HG03139 (cell line): Measurements from ENCODE around the gene KL.
A peak's percentile ranks its signal among the peaks of the same experiment; 100 is the strongest.

Source experiments
- ATAC-seq: cut with Tn5 transposase; IDR thresholded peaks from one replicate; pipeline ENCODE4 v1.9.1; 2021; ENCODE audit not compliant: unreplicated experiment

The KL gene

DNA sequence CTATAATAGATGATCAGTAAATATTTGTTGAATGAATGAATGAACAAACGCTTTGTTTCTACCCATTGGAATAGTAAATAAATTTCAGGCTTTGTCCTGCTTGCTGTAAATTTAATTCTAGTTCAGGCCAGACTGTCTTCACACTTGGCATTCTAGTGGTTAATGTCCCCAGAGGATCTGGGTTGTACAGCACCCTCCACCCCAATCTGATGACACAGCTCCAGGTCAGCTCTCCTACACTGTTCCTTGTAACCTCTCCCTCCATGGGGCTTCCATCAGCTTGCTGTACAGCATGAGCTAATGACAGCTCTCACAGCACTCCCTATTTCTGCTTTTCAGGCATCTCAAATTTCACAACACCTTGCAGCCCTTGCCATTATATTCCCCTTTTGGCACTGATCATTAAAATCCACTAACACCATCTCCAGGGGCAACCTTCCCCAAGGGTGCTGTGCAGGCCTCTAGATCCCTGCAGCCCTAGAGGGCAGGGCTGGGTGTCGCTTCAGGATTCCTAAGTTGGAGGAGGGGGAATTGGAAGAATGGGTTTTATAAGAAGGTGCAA lies 12.7 kb upstream of the KL start:
- no peak for ATAC-seq

DNA sequence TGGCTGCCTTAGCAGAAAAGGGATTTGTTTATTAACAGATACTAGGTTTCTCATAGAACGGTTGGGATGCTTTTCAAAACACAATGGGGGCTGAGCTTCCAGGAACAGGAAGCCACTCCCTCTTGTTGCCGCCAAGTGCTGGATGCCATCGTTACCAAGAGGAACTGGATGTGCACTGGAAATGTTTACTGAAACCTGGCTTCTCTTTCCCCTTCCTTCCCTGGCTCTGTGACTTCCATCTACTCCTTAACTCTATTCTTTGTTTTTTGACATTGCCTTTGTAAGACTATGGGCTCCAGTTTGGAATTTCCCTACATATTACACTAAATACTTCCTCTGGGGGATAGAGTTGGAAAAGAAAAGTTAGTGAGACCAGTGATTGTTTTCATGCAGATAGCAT lies 11.7 kb upstream of the KL start:
- no peak for ATAC-seq

DNA sequence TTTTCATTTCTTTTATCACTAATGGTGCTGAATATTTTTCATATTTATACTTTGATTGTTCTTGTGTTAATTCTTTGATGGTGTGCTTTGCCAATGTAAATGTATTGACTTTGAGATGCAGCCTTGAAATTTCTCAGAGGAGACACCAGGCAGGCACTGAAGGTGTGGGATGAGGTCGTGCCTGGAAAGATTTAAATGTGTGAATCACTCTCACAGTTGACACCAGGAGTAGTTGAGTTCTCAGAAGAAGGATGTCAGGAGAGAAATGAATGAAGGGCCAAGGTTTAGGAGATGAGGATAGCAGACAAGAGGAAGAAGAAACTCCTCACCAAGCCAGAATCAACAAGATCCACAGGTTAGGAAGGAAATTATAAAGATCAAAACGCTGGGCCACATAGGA lies 10.1 kb upstream of the KL start:
- no peak for ATAC-seq

DNA sequence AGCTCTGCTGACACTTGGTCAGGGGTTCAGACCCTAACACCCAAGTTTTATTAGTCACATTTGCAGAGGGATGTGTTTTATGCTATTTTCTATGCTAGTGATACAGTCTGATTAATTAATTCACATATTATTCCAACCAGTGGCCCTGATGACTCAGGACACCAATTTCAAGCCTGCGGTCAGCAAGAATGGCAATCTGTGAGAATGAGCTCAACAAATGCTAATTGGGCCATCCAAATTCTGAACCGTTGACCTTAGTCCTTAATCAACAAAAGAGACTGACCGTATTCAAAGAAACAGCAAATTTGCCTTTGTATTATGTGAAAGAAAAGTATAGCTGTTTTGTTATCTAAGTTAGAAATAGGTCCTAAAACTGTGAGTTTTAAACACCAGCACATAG lies 9.6 kb upstream of the KL start:
- no peak for ATAC-seq

GRCh38 chr13:33007237-33007636 lies 9.0 kb upstream of the KL start:
- no peak for ATAC-seq

- ATAC-seq: no peak
Measured at GRCh38 chr13:33007950-33008349, 8.3 kb upstream of the KL start.

GRCh38 chr13:33008946-33009722 lies 7.1 kb upstream of the KL start:
- no peak for ATAC-seq

DNA sequence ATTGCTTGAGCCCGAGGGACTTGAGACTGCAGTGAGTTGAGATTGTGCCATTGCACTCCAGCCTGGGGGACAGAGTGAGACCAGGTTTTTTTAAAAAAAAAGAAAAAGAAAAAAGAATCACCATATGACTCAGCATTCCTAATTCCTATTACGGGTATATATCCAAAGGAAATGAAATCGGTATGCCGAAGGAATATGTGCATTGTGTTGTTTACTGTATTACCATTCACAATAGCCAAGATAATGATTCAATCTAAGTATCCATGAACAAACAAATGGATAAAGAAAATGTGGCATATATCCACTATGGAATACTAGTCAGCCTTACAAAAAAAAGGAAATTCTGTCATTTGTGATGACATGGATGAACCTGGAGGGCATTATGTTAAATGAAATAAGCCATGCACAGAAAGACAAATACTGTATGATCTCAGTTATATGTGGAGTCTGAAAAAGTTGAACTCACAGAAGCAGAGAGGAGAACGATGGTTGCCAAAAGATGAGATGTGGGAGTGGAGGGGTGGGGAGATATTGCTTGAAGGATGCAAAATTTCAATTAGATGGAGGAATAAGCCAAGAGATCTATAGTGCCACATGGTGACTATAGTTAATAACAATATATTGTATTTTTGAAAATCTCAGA lies 4.3 kb upstream of the KL start:
- no peak for ATAC-seq

- no peak for ATAC-seq
Measured at GRCh38 chr13:33014291-33014690, 1.9 kb upstream of the KL start.

GRCh38 chr13:33015241-33015668 lies 968 bp upstream of the KL start:
- no peak for ATAC-seq

DNA sequence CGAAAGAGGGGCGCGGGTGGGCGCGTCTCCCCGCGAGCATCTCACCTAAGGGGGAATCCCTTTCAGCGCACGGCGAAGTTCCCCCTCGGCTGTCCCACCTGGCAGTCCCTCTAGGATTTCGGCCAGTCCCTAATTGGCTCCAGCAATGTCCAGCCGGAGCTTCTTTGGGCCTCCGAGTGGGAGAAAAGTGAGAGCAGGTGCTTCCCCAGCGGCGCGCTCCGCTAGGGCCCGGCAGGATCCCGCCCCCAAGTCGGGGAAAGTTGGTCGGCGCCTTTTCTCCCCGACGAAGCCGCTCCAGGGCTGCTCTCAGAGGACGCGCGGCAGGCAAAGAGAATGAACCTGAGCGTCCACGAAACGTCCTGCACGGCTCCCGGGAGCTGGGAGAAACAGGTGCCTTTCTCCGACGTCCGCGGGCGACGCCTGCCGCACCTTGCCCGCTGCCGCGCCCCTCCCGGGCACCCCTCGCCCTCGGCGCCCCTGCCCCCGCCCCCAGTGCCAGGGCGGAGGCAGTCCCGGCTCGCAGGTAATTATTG lies 366 bp upstream of the KL start:
- no peak for ATAC-seq

DNA sequence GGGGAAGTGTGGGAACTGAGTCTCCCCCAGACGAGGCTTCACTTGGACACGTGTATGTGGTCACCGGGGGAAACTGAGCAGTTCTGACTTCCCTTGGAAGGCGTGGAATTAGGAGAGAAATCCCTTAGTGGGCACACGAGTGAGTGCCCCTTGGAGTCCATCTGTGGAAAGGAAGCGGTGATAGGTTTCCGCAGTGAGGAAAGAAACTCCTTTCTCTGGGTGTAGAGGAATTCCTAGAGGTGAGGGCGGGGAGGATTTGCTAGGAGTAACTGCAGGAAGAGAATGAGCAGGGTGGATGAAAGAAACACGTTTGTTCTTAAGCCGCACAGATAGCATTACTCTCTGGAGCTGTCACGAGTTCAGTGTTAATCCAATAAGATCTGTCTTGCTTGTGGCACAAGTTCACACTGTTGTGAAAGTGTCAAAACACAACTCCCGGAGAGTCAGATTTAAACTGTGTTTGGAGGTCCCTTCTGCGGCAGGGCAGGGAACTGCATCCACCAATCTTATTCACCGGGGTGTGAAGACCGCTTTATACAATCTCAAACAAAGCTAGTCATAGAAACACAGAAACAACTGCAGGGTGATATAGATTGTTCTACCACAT lies 1.2 kb downstream of the KL start:
- ATAC-seq: peak; percentile 80

DNA sequence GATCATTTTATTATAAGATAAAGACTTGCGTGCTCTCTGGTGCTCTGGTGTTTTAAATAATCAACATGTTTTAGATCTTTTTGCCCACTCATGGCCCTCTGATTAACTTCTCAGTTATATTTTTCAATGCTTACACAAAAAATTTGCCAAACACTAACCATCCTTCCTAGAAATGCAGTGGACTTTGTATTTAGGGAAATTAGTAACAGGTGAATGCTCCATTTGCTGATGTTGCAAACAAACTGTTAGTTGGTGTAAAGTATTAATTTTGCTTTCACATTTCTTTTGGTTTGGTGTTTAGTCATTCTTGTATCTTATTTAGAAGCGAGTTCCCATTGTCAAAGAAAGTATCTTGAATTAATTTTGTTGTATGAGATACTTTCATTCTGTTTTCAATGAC lies 2.7 kb downstream of the KL start:
- no peak for ATAC-seq

GRCh38 chr13:33022986-33023385 lies 6.8 kb downstream of the KL start:
- ATAC-seq: no peak

- ATAC-seq: no peak
Measured at GRCh38 chr13:33025220-33025744, 9.1 kb downstream of the KL start.

DNA sequence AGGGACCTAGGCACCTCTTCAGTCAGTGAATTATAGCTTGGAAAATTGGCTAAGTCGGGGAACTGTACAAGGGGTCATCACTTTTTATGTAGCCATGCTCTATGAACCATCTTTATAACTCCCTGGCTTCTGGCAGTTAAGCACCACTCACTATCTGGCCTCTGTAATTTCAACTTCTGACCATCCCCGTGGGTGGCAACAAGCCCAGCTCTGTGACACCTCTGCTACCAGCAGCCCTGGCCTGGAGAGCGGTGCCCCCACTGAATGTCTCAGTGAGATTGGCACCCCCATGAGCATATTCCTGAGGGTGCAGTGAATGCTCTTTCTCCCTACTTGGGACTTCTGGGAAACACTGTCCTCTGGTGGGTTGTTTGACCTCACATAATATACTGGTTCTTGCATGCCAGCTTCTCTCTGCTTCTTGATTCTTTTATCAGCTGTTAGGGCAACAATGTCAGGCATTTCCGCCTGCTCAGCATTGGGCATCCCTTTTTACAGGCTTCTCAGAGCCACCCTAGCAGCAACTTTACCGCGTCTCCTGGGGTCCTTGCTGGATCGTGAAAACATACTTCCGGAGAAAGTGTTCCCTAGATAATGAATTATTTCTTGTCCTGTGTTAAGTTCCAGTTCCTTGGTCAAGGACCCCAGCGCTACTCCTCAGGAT lies 10.4 kb downstream of the KL start:
- no peak for ATAC-seq

- ATAC-seq: no peak
Measured at GRCh38 chr13:33028620-33029019, 12.4 kb downstream of the KL start.

- ATAC-seq: no peak
Measured at GRCh38 chr13:33031277-33031676, 15.1 kb downstream of the KL start.

DNA sequence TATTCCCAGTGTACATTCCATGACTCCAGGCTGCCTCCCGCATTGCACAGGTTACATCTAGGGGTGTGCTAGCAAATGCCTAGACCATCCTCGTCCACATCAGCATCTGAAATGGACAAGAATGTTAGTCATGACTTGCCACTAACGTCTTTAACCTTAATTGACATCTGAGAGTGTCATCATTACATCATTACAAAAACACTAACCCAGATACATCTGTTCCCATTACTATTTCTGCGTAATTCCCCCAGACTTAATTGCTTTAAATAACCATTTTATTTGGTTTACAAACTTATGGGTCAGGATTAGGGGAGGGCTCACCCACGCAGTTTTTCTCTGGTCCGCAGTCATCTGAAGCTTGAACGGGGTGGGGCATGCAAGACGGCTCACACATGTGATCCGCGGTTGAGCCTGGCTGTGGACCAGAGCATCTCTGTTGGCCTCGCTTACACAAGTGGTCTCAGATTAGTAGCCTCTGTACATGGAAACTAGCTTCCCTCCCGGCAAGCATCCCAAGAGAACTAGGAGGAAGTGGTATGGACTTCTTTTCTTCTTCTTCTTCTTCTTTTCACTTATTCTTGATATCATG lies 15.9 kb downstream of the KL start:
- ATAC-seq: no peak

GRCh38 chr13:33033051-33033812 lies 17.0 kb downstream of the KL start:
- ATAC-seq: peak; percentile 82
